Astrocyte (in vitro differentiated cells and primary cell): ENCODE data around the gene CTXN2. TPM values are rescaled to one million over a fixed set of nuclear protein-coding genes. Genes with fewer than 3 reads are reported as not detected.

ENCODE experiments used
- DNase-seq: peaks from one replicate; pipeline ENCODE4 v3.0.0-alpha.2; 2010; ENCODE audit warnings: low read depth
- FAIRE-seq: peaks from 2 replicates; lab custom pipeline; 2011; peaks lifted over from hg19 to GRCh38; lab: Jason Lieb, UNC
- H2AFZ ChIP-seq: 2 replicates; pipeline ENCODE4 v1.6.0; 2012; ENCODE audit warnings: low read depth, low read length, inconsistent platforms
- H3K27ac ChIP-seq: 2 replicates; pipeline ENCODE4 v1.5.1; 2011; ENCODE audit warnings: low read depth, low read length, inconsistent platforms
- H3K27me3 ChIP-seq: 2 replicates; pipeline ENCODE4 v1.6.0; 2011; ENCODE audit warnings: low read length, inconsistent platforms; ENCODE audit not compliant: insufficient read depth
- H3K36me3 ChIP-seq: 2 replicates; pipeline ENCODE4 v1.5.1; 2011; ENCODE audit warnings: low read length, inconsistent platforms; ENCODE audit not compliant: insufficient read depth
- H3K4me1 ChIP-seq: 2 replicates; pipeline ENCODE4 v1.5.1; 2011; ENCODE audit warnings: low read length, inconsistent platforms; ENCODE audit not compliant: insufficient read depth
- H3K4me2 ChIP-seq: 2 replicates; pipeline ENCODE4 v1.6.0; 2012; ENCODE audit warnings: low read length, inconsistent platforms
- H3K4me3 ChIP-seq: 2 replicates; pipeline ENCODE4 v1.5.1; 2011; ENCODE audit warnings: low read depth, mild to moderate bottlenecking, low read length, inconsistent platforms; ENCODE audit not compliant: insufficient read depth
- H3K79me2 ChIP-seq: 2 replicates; pipeline ENCODE4 v1.6.0; 2012; ENCODE audit warnings: mild to moderate bottlenecking, low read length, inconsistent platforms; ENCODE audit not compliant: insufficient read depth
- H3K9ac ChIP-seq: 2 replicates; pipeline ENCODE4 v1.6.0; 2012; ENCODE audit warnings: mild to moderate bottlenecking, low read length, inconsistent platforms
- H3K9me3 ChIP-seq: 2 replicates; pipeline ENCODE4 v1.5.1; 2012; ENCODE audit warnings: low read depth, mild to moderate bottlenecking, low read length, inconsistent platforms; ENCODE audit not compliant: insufficient read depth
- H4K20me1 ChIP-seq: 2 replicates; pipeline ENCODE4 v1.6.0; 2012; ENCODE audit warnings: low read length, inconsistent platforms; ENCODE audit not compliant: insufficient read depth
- H3K27ac Mint-ChIP-seq: one replicate; pipeline ENCODE4 v1.8.0; 2021; ENCODE audit warnings: mild to moderate bottlenecking, mixed read lengths; ENCODE audit not compliant: unreplicated experiment
- H3K27me3 Mint-ChIP-seq: one replicate; pipeline ENCODE4 v1.8.0; 2021; ENCODE audit warnings: low read depth, mixed read lengths; ENCODE audit not compliant: unreplicated experiment
- H3K36me3 Mint-ChIP-seq: one replicate; pipeline ENCODE4 v1.8.0; 2021; ENCODE audit warnings: low read depth, mixed read lengths; ENCODE audit not compliant: unreplicated experiment
- H3K4me1 Mint-ChIP-seq: one replicate; pipeline ENCODE4 v1.8.0; 2021; ENCODE audit warnings: low read depth, mixed read lengths; ENCODE audit not compliant: unreplicated experiment
- H3K4me3 Mint-ChIP-seq: one replicate; pipeline ENCODE4 v1.8.0; 2021; ENCODE audit warnings: mild to moderate bottlenecking, moderate library complexity, mixed read lengths; ENCODE audit not compliant: unreplicated experiment
- H3K9me3 Mint-ChIP-seq: one replicate; pipeline ENCODE4 v1.8.0; 2021; ENCODE audit warnings: mild to moderate bottlenecking, mixed read lengths; ENCODE audit not compliant: unreplicated experiment
- CTCF ChIP-seq: IDR thresholded peaks from 2 replicates; pipeline ENCODE4 v1.5.1; 2011; ENCODE audit warnings: low read depth, mild to moderate bottlenecking, inconsistent platforms, low read length, moderate library complexity; ENCODE audit not compliant: insufficient read depth
- EZH2 ChIP-seq: IDR thresholded peaks from 2 replicates; pipeline ENCODE4 v1.6.1; 2012; ENCODE audit warnings: mild to moderate bottlenecking, low read length, inconsistent platforms; ENCODE audit not compliant: insufficient read depth
- total RNA-seq: library from RNA; stranded (reverse); gene quantifications from 2 replicates; pipeline ENCODE4 v1.2.1, GENCODE V29; 2021

The CTXN2 gene
- total RNA-seq, 1 donor from 2014 or later, result not detected

GRCh38 chr15:48175126-48175525 is 16.3 kb upstream of the CTXN2 start:
- no peaks in the 10 kb centered on the region for H3K27me3 Mint-ChIP-seq
- DNase-seq (no peak), FAIRE-seq (no peak)
- Histone ChIP-seq H3K4me2 (no peak overlapping the region), H3K36me3 (no peaks in the 10 kb centered on the region), H4K20me1 (no peaks in the 10 kb centered on the region), H3K79me2 (peaks cover 62% of the 10 kb centered on the region), H3K27me3 (no peaks in the 10 kb centered on the region), H3K9me3 (no peaks in the 10 kb centered on the region), H3K4me3 (no peak overlapping the region), H3K27ac (no peak overlapping the region), H2AFZ (no peak overlapping the region), H3K4me1 (no peaks in the 10 kb centered on the region), H3K9ac (no peak overlapping the region)
- H3K27ac Mint-ChIP-seq, result no peak overlapping the region
- peaks cover 3% of the 10 kb centered on the region for H3K4me1 Mint-ChIP-seq
- TF ChIP-seq CTCF, result no peak
- TF ChIP-seq EZH2, result no peak
- H3K9me3 Mint-ChIP-seq, result no peaks in the 10 kb centered on the region
- H3K36me3 Mint-ChIP-seq, result no peaks in the 10 kb centered on the region
- no peak overlapping the region for H3K4me3 Mint-ChIP-seq

- no peak overlapping the region for H3K4me3 Mint-ChIP-seq
- H3K27ac Mint-ChIP-seq, result no peak overlapping the region
- Histone ChIP-seq H3K4me2 (peak overlapping the region; percentile 89), H3K27me3 (no peaks in the 10 kb centered on the region), H3K79me2 (peaks cover 55% of the 10 kb centered on the region), H3K4me3 (no peak overlapping the region), H4K20me1 (no peaks in the 10 kb centered on the region), H3K36me3 (no peaks in the 10 kb centered on the region), H3K9me3 (no peaks in the 10 kb centered on the region), H3K4me1 (no peaks in the 10 kb centered on the region), H3K27ac (no peak overlapping the region), H3K9ac (no peak overlapping the region), H2AFZ (no peak overlapping the region)
- TF ChIP-seq CTCF (no peak), EZH2 (no peak)
- H3K27me3 Mint-ChIP-seq, result no peaks in the 10 kb centered on the region
- peak; percentile 38 for DNase-seq
- no peaks in the 10 kb centered on the region for H3K36me3 Mint-ChIP-seq
- no peak for FAIRE-seq
- peaks cover 3% of the 10 kb centered on the region for H3K4me1 Mint-ChIP-seq
- no peaks in the 10 kb centered on the region for H3K9me3 Mint-ChIP-seq
These were observed 15.4 kb upstream of the CTXN2 start for GRCh38 chr15:48176112-48176511.

GRCh38 chr15:48176957-48177356 is 14.5 kb upstream of the CTXN2 start:
- H3K9ac ChIP-seq, result peak overlapping the region; percentile 84
- no peak for TF ChIP-seq CTCF
- TF ChIP-seq EZH2, result no peak
- peak overlapping the region; percentile 71 for H3K4me3 ChIP-seq
- peak overlapping the region; percentile 83 for H2AFZ ChIP-seq
- peak overlapping the region; percentile 84 for H3K27ac ChIP-seq
- Mint-ChIP-seq H3K4me1 (peaks cover 3% of the 10 kb centered on the region), H3K27me3 (no peaks in the 10 kb centered on the region), H3K4me3 (peak overlapping the region; percentile 96), H3K9me3 (no peaks in the 10 kb centered on the region), H3K27ac (peak overlapping the region; percentile 94), H3K36me3 (no peaks in the 10 kb centered on the region)
- no peak for DNase-seq
- no peaks in the 10 kb centered on the region for H4K20me1 ChIP-seq
- no peaks in the 10 kb centered on the region for H3K9me3 ChIP-seq
- H3K36me3 ChIP-seq, result no peaks in the 10 kb centered on the region
- peak overlapping the region; percentile 89 for H3K4me2 ChIP-seq
- H3K79me2 ChIP-seq, result peaks cover 49% of the 10 kb centered on the region
- no peaks in the 10 kb centered on the region for H3K27me3 ChIP-seq
- FAIRE-seq, result peak; percentile 68
- no peaks in the 10 kb centered on the region for H3K4me1 ChIP-seq
